Glomerular endothelial cell (primary cell): Measurements from ENCODE around the gene SHB. TPM values are rescaled to one million over a fixed set of nuclear protein-coding genes. Genes with fewer than 3 reads are reported as not detected.
"Not testable (repeated sequence)": the region's sequence is repeated elsewhere in the genome, so short reads cannot be mapped to it uniquely, and the experiment has no call there.

Source experiments
- DNase-seq: peaks from one replicate; pipeline ENCODE4 v3.0.0-alpha.2; 2011; ENCODE audit warnings: low read depth, low spot score; ENCODE audit errors: extremely low read depth
- total RNA-seq: library from RNA; depleted of rRNA; stranded (reverse); fragments of >200 nt; gene quantifications from 2 replicates; pipeline ENCODE4 v1.2.3, GENCODE V29; 2015

SHB gene
- total RNA-seq, 1 donor from 2014 or later = 42.8 TPM

GRCh38 chr9:37972351-37972848 lies 96.6 kb downstream of the SHB start:
- no peak for DNase-seq

- no peak for DNase-seq
These were observed 97.3 kb downstream of the SHB start for GRCh38 chr9:37971691-37972090.

GRCh38 chr9:37971108-37971459 lies 97.9 kb downstream of the SHB start:
- no peak for DNase-seq

GRCh38 chr9:37970301-37971107 lies 98.5 kb downstream of the SHB start:
- no peak for DNase-seq

- no peak for DNase-seq
These were observed 99.3 kb downstream of the SHB start for GRCh38 chr9:37969558-37970300.

GRCh38 chr9:37969130-37969529 lies 99.9 kb downstream of the SHB start:
- DNase-seq = no peak

GRCh38 chr9:37968228-37968701 lies 100.8 kb downstream of the SHB start:
- no peak for DNase-seq

- DNase-seq = no peak
These were observed 101.3 kb downstream of the SHB start for GRCh38 chr9:37967761-37968080.

- no peak for DNase-seq
These were observed 101.8 kb downstream of the SHB start for GRCh38 chr9:37967014-37967760.

- DNase-seq = no peak
These were observed 102.5 kb downstream of the SHB start for GRCh38 chr9:37966412-37967013.

GRCh38 chr9:37965676-37966345 lies 103.2 kb downstream of the SHB start:
- DNase-seq = not testable (repeated sequence)

- no peak for DNase-seq
These were observed 103.9 kb downstream of the SHB start for GRCh38 chr9:37965116-37965515.

- DNase-seq = no peak
These were observed 104.3 kb downstream of the SHB start for GRCh38 chr9:37964740-37965081.

- DNase-seq = peak; percentile 66
These were observed 104.9 kb downstream of the SHB start for GRCh38 chr9:37963936-37964739.

- no peak for DNase-seq
These were observed 107.7 kb downstream of the SHB start for GRCh38 chr9:37961351-37961750.

- no peak for DNase-seq
These were observed 108.4 kb downstream of the SHB start for GRCh38 chr9:37960631-37961030.

GRCh38 chr9:37959976-37960375 lies 109.1 kb downstream of the SHB start:
- no peak for DNase-seq

- DNase-seq = no peak
These were observed 110.9 kb downstream of the SHB start for GRCh38 chr9:37958154-37958553.

GRCh38 chr9:37957664-37957953 lies 111.4 kb downstream of the SHB start:
- no peak for DNase-seq
